Measurements from ENCODE around the gene RIN3. TPM values are rescaled to one million over a fixed set of nuclear protein-coding genes. Genes with fewer than 3 reads are reported as not detected.
"Not testable (repeated sequence)": the region's sequence is repeated elsewhere in the genome, so short reads cannot be mapped to it uniquely, and the experiment has no call there.

The RIN3 gene
- total and polyA plus RNA-seq, 7 donors: 6.0 to 31.8 (median 15.3) TPM

DNA sequence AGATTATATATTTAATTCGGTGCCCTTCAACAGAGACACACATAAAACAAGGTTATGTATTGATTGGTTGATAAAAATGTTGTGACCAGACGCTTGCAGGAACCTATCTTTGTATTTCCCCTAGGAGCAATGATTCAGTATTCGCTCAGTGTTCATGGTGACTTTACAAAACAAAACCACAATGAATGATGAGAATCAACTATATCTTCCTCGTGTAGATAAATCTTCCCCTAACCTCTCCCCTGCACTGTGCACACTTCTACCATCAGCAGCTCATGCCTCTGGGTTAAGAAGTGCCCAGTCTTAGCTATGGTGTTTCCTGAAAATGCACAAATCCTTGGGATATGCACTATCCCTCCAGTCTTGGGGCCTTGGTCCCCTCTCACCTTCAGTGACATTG lies 16.3 kb downstream of the RIN3 start:
- Histone ChIP-seq H3K4me3 (no peak overlapping the region), H3K4me1 (peaks cover 0 to 86% (median 46%) of the 10 kb centered on the region in 4 donors), H3K36me3 (no peaks in the 10 kb centered on the region), H3K27me3 (no peaks in the 10 kb centered on the region), H3K27ac (peak overlapping the region in 3 of 4 donors; percentile 15 to 85 (median 80)), H3K9me3 (no peaks in the 10 kb centered on the region)
- intact Hi-C loops (cut with DNase I): no loop called here
- DNase-seq: peak; percentile 20
- TF ChIP-seq EP300 (IDR thresholded peaks at IDR 0.05): no peak
- TF ChIP-seq POLR2A (IDR thresholded peaks at IDR 0.05): no peak
- TF ChIP-seq, protein P1, sequence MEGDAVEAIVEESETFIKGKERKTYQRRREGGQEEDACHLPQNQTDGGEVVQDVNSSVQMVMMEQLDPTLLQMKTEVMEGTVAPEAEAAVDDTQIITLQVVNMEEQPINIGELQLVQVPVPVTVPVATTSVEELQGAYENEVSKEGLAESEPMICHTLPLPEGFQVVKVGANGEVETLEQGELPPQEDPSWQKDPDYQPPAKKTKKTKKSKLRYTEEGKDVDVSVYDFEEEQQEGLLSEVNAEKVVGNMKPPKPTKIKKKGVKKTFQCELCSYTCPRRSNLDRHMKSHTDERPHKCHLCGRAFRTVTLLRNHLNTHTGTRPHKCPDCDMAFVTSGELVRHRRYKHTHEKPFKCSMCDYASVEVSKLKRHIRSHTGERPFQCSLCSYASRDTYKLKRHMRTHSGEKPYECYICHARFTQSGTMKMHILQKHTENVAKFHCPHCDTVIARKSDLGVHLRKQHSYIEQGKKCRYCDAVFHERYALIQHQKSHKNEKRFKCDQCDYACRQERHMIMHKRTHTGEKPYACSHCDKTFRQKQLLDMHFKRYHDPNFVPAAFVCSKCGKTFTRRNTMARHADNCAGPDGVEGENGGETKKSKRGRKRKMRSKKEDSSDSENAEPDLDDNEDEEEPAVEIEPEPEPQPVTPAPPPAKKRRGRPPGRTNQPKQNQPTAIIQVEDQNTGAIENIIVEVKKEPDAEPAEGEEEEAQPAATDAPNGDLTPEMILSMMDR (IDR thresholded peaks at IDR 0.05): no peak
- TF ChIP-seq POLR2AphosphoS5 (IDR thresholded peaks at IDR 0.05): no peak
- 59 to 75% methylated on average over 4 of the region's 4 CpGs for WGBS, 2 donors

DNA sequence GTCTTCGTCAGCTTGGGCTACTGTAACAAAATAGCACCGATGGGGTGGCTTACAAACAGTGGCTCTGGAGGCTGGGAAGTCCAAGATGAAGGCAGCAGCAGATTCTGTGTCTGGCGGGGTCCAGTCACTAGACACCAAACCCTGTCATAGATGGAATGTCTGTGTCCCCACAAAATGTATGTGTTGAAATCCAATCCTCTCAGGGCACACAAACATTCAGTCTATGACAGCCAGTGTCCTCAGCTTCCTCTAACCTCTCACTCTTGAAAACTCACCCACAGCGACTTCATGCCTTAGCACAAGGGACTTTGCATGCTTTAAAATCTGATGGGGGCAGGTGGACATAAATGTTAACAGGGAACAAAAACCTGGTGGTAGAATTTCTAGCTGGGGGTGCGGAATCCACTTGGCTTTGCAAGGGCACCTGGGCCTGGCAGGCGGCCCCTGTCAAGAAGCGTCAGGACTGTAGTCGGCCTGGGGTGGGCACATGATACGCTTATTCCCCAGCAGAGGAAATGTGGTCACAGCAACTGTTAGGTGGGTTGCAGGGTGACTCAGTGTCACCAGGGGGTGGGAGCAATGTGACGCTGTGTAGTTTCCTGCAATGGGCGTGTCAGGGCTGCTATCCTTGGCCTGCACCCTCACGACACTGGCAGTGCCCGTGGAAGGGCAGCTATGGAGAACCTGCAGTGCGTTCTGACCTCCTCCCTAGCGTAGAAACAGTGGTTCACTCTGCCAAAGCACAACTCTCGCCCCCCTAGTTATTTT lies 17.7 kb downstream of the RIN3 start:
- Histone ChIP-seq H3K27ac (peak overlapping the region in 2 of 4 donors; percentile 80 to 85), H3K4me3 (no peak overlapping the region)
- 72 to 83% methylated on average over 16 of the region's 16 CpGs for WGBS, 2 donors

DNA sequence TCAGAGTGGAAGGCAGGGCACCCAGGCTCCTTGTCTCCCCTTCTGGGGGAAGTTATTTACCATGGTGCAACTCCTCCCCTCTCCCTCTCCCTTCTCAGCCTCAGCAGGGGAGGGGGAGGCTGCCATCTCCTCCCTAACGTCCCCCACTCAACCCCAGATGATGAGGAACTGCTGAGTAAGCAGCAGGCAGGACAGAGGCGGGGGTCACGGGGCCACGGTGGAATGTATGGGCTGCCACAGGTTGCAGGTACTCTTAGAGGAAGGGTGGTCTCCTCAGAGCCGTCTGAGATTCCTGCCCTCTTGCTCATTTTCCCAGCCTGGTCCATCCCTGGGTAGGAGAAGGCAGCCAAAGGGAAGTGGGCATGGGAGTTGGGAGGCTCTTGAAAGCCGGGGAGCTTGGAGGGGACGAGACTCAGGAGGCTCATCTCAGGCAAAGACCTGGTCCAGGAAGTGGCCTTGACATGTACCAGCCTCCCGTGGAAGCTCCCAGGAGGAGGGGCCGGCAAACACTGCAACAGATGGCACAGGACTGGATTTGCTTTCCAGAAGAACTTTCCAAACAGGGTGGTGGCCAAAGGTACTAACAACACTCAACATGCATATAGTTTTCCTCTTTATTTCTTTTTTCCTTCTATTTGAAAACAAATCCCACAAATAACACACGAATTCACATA lies 19.0 kb downstream of the RIN3 start:
- Histone ChIP-seq H3K36me3 (no peaks in the 10 kb centered on the region), H3K27me3 (no peaks in the 10 kb centered on the region), H3K9me3 (no peaks in the 10 kb centered on the region), H3K4me1 (peaks cover 0 to 81% (median 41%) of the 10 kb centered on the region in 4 donors), H3K27ac (peak overlapping the region in 3 of 4 donors; percentile 23 to 67 (median 54)), H3K4me3 (no peak overlapping the region)
- DNase-seq: peak; percentile 68
- TF ChIP-seq, protein P1 (IDR thresholded peaks at IDR 0.05): no peak
- peak in 1 of 4 donors; percentile 36 for TF ChIP-seq POLR2AphosphoS5 (IDR thresholded peaks at IDR 0.05)
- intact Hi-C loops (cut with DNase I): no loop called here
- WGBS, 2 donors: 41 to 53% methylated on average over 10 of the region's 10 CpGs

More for the DNA sequence above, 17.7 kb downstream of the RIN3 start:
- intact Hi-C loops (cut with DNase I): no loop called here
- H3K4me1 ChIP-seq: peaks cover 0 to 86% (median 44%) of the 10 kb centered on the region in 4 donors
- TF ChIP-seq EP300 (IDR thresholded peaks at IDR 0.05): no peak
- TF ChIP-seq POLR2AphosphoS5 (IDR thresholded peaks at IDR 0.05): no peak
- TF ChIP-seq, protein P1 (IDR thresholded peaks at IDR 0.05): no peak
- TF ChIP-seq POLR2A (IDR thresholded peaks at IDR 0.05): no peak
- no peaks in the 10 kb centered on the region for H3K36me3 ChIP-seq
- H3K9me3 ChIP-seq: no peaks in the 10 kb centered on the region
- no peaks in the 10 kb centered on the region for H3K27me3 ChIP-seq
- DNase-seq: peak; percentile 63

DNA sequence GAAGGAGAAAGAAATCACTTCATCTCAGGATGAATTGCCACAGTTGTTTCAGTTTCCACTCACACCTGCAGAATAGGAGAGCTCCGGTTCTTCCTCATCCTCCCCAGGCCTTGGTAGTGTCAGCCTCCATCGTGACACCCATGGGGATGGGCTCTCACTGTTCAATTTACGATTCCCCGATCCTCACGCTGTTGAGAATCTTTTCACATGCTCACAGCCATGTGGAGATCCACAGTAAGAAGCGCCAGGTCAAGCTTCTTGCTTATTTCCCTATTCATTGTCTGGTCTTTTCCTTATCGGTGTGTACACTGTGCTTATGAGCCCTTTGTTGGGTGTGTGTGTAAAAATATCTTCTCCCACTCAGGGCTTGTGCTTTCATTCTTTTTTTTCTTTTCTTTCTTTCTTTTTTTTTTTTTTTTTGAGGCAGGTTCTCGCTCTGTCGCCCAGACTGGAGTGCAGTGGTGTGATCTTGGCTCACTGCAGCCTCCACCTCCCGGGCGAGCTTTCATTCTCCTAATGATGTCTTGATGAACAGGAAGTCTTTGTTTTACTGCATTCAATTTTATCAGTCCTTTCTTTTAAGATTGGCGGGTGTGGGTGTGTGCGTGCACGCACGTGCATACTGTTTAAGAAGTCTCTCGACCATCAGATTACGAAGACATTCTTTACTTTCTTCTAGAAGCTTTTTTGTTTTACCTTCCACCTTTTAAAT lies 21.5 kb downstream of the RIN3 start:
- intact Hi-C loops (cut with DNase I): no loop called here
- Histone ChIP-seq H3K4me3 (no peak overlapping the region), H3K27me3 (no peaks in the 10 kb centered on the region), H3K36me3 (no peaks in the 10 kb centered on the region), H3K27ac (peak overlapping the region in 3 of 4 donors; percentile 20 to 67 (median 56)), H3K9me3 (no peaks in the 10 kb centered on the region), H3K4me1 (peaks cover 0 to 75% (median 45%) of the 10 kb centered on the region in 4 donors)
- TF ChIP-seq, protein P1 (IDR thresholded peaks at IDR 0.05): no peak
- TF ChIP-seq POLR2AphosphoS5 (IDR thresholded peaks at IDR 0.05): no peak
- no peak for TF ChIP-seq EP300 (IDR thresholded peaks at IDR 0.05)
- TF ChIP-seq POLR2A (IDR thresholded peaks at IDR 0.05): no peak
- WGBS, 2 donors: 15 to 44% methylated on average over 17 of the region's 17 CpGs
- DNase-seq: peak; percentile 24

DNA sequence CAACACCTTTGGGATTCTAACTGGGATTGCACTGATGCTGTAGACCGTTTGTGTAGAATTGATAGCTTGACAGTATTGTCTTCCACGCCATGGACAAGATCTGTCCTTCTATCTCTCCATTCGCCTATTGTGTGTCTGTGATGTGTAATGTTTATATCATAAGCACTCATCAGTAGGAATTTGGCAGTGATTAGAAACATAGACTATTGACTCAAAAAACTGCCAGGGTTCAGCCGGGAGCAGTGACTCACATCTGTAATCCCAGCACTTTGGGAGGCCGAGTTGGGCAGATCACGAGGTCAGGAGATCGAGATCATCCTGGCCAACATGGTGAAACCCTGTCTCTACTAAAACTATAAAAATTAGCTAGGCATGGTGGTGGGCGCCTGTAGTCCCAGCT lies 22.6 kb downstream of the RIN3 start:
- peak; percentile 27 for DNase-seq
- H3K27ac ChIP-seq: peak overlapping the region in 2 of 4 donors; percentile 56 to 67
- WGBS, 2 donors: 78 to 80% methylated on average over 8 of the region's 8 CpGs
- intact Hi-C loops (cut with DNase I); H3K27me3 ChIP-seq; H3K36me3 ChIP-seq; H3K4me3 ChIP-seq; H3K9me3 ChIP-seq: not testable (repeated sequence)
- H3K4me1 ChIP-seq: peaks cover 0 to 78% (median 52%) of the 10 kb centered on the region in 4 donors
